Gastroesophageal sphincter (tissue), 4 donors: ENCODE data around the gene DIAPH2. TPM values are rescaled to one million over a fixed set of nuclear protein-coding genes. Genes with fewer than 3 reads are reported as not detected.
A peak's percentile ranks its signal among the peaks of the same experiment; 100 is the strongest.
"Not testable (repeated sequence)": the region's sequence is repeated elsewhere in the genome, so short reads cannot be mapped to it uniquely, and the experiment has no call there.

ENCODE experiments used
- ATAC-seq: fragments of 150-250 bp; one replicate; pipeline ENCODE4 v1.9.1; 2016; ENCODE audit warnings: mild to moderate bottlenecking, moderate library complexity
- H3K27ac ChIP-seq, 4 donors: fragments of 200-600 bp; sonication (generic) in 3 of 4; 1 replicate in 3 of 4; 2 replicates in 1 of 4; pipeline ENCODE4 v1.5.1; 2016 to 2019
- H3K27me3 ChIP-seq: fragments of 200-600 bp; sonication (generic); one replicate; pipeline ENCODE4 v1.5.1; 2019
- H3K36me3 ChIP-seq, 2 donors: fragments of 200-600 bp; sonication (generic); one replicate each; pipeline ENCODE4 v1.5.1; 2019; ENCODE audit warnings: control low read depth in 1 of 2
- H3K4me1 ChIP-seq, 3 donors: fragments of 200-600 bp; sonication (generic); 1 replicate in 2 of 3; 2 replicates in 1 of 3; pipeline ENCODE4 v1.5.1; 2016 to 2019; ENCODE audit warnings: control low read depth in 2 of 3
- H3K4me3 ChIP-seq, 2 donors: fragments of 200-600 bp; sonication (generic); one replicate each; pipeline ENCODE4 v1.5.1; 2019; ENCODE audit warnings: mild to moderate bottlenecking in 1 of 2, moderate library complexity in 1 of 2
- H3K9me3 ChIP-seq, 3 donors: fragments of 200-600 bp; sonication (generic); one replicate each; pipeline ENCODE4 v1.5.1; 2017 to 2019; ENCODE audit warnings: control low read depth in 2 of 3
- CTCF ChIP-seq, 4 experiments: fragments of 200-600 bp in 2 of 4; fragments of 450-650 bp in 2 of 4; sonication (generic) in 1 of 4; IDR thresholded peaks; one replicate each; pipeline ENCODE4 v1.5.1; 2017 to 2019; ENCODE audit warnings: antibody characterized with exemption in 4 of 4, mild to moderate bottlenecking in 2 of 4, moderate library complexity in 2 of 4
- EP300 ChIP-seq: sonication (generic); formaldehyde crosslinking; IDR thresholded peaks from one replicate; pipeline ENCODE4 v1.6.1; 2017; ENCODE audit warnings: antibody characterized with exemption, mild to moderate bottlenecking
- POLR2A ChIP-seq, 2 donors: fragments of 450-650 bp; IDR thresholded peaks; one replicate each; pipeline ENCODE4 v1.6.1; 2017; ENCODE audit warnings: antibody characterized with exemption in 2 of 2, mild to moderate bottlenecking in 2 of 2, moderate library complexity in 1 of 2
- POLR2AphosphoS5 ChIP-seq: sonication (generic); formaldehyde crosslinking; IDR thresholded peaks from one replicate; pipeline ENCODE4 v1.6.1; 2017; ENCODE audit warnings: antibody characterized with exemption
- WGBS, 2 donors: methylation state at CpG; one replicate each; pipeline ENCODE4 v1.1.5; 2018; ENCODE audit warnings: low coverage in 1 of 2; 5-methylcytosine and 5-hydroxymethylcytosine counted together
- total RNA-seq, 4 donors: library from RNA; depleted of rRNA; stranded (reverse); fragments of >200 nt; gene quantifications; one replicate each; pipeline ENCODE4 v1.1.0, GENCODE V29; 2016

Gene DIAPH2
- total RNA-seq, 4 donors from 2014 or later = 46.1 to 93.9 (median 76.5) TPM

GRCh38 chrX:96722781-96723180 is 38.1 kb downstream of the DIAPH2 start:
- no peak for TF ChIP-seq CTCF (IDR thresholded peaks at IDR 0.05)
- no peak for TF ChIP-seq POLR2AphosphoS5
- TF ChIP-seq EP300 = no peak
- TF ChIP-seq POLR2A (IDR thresholded peaks at IDR 0.05) = no peak
- H3K27ac ChIP-seq = no peak overlapping the region
- H3K9me3 ChIP-seq = no peaks in the 10 kb centered on the region
- WGBS, 2 donors = 76 to 85% methylated on average over 2 of the region's 2 CpGs
- no peaks in the 10 kb centered on the region for H3K36me3 ChIP-seq
- H3K4me3 ChIP-seq = no peak overlapping the region
- no peak for ATAC-seq
- H3K4me1 ChIP-seq = peaks cover 0 to 19% (median 0%) of the 10 kb centered on the region in 3 donors
- no peaks in the 10 kb centered on the region for H3K27me3 ChIP-seq

DNA sequence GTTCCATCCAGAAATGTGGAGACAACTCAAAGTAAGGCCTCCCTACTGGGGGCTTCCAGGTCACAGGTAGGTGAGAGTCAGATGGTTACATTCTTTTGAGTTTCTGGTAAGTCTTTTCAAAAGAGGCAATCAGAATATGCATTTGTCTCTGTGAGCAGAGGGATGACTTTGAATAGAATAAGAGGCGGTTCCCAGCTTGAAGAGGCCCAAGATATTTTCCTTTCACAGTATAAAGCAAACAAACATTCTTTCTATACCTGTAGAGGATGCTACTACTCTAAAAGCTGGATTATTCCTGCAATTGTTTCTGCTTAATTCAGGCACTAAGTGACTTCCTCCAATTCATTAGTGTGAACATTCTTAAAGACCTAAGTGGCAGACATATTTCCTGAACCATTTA is 44.4 kb downstream of the DIAPH2 start:
- Histone ChIP-seq H3K36me3 (no peaks in the 10 kb centered on the region), H3K4me3 (no peak overlapping the region), H3K9me3 (no peaks in the 10 kb centered on the region), H3K27me3 (no peaks in the 10 kb centered on the region), H3K4me1 (peaks cover 0 to 24% (median 0%) of the 10 kb centered on the region in 3 donors), H3K27ac (peak overlapping the region in 1 of 4 donors; percentile 71)
- TF ChIP-seq CTCF (IDR thresholded peaks at IDR 0.05) = no peak
- TF ChIP-seq POLR2A (IDR thresholded peaks at IDR 0.05) = no peak
- TF ChIP-seq EP300 = no peak
- TF ChIP-seq POLR2AphosphoS5 = no peak
- no peak for ATAC-seq
- 73% methylated on average over 1 of the region's 1 CpG; no CpG with 5 or more reads in 1 of the 2 donors for WGBS, 2 donors

GRCh38 chrX:96729868-96730643 is 45.4 kb downstream of the DIAPH2 start:
- peak overlapping the region in 3 of 4 donors; percentile 29 to 71 (median 50) for H3K27ac ChIP-seq
- no peaks in the 10 kb centered on the region for H3K36me3 ChIP-seq
- H3K4me1 ChIP-seq = peaks cover 0 to 24% (median 0%) of the 10 kb centered on the region in 3 donors
- H3K4me3 ChIP-seq = no peak overlapping the region
- ATAC-seq = no peak
- TF ChIP-seq EP300 (no peak), CTCF (IDR thresholded peaks at IDR 0.05) (no peak), POLR2A (IDR thresholded peaks at IDR 0.05) (no peak)
- no peaks in the 10 kb centered on the region for H3K27me3 ChIP-seq
- WGBS, 2 donors = 40 to 44% methylated on average over 2 of the region's 2 CpGs
- H3K9me3 ChIP-seq = no peaks in the 10 kb centered on the region

- not testable (repeated sequence) for H3K36me3 ChIP-seq, H3K27me3 ChIP-seq, H3K4me3 ChIP-seq, ATAC-seq, H3K9me3 ChIP-seq
- peaks cover 0 to 17% (median 0%) of the 10 kb centered on the region in 3 donors for H3K4me1 ChIP-seq
- WGBS, 2 donors = 88 to 94% methylated on average over 1 to 3 of the region's 3 CpGs
- peak overlapping the region in 2 of 4 donors; percentile 29 to 71 for H3K27ac ChIP-seq
Measured at GRCh38 chrX:96731000-96731399, 46.4 kb downstream of the DIAPH2 start.

DNA sequence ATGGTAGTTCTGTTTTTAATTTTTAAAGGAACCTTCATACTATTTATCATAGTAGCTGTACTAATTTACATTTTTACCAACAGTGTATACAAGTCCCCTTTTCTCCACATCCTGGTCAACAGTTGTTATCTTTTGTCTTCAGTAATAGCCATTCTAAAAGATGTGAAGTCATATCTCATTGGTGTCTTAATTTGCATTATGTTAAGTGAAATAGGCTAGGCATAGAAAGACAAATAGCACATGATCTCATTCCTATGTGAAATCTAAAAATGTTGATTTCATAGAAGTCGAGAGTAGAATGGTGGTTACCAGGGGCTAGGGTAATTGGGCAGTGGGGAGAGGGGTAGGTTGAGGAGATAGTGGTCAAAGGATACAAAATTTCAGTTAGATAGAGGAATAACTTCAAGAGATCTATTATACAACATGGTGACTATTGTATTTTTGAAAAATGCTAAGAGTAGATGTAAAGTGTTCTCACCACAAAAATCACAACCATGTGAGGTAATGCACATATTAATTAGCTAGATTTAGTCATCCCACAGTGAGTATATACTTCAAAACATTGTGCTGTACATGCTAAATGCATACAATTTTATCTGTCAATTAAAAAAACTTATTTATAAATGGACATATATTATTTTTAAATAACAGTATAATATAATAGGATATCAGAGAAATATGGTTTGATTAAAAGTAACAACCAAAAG is 58.9 kb downstream of the DIAPH2 start:
- ATAC-seq = no peak
- H3K9me3 ChIP-seq = no peaks in the 10 kb centered on the region
- WGBS, 2 donors = 50% methylated on average over 1 of the region's 1 CpG; no CpG with 5 or more reads in 1 of the 2 donors

More for the DNA sequence above, 58.9 kb downstream of the DIAPH2 start:
- Histone ChIP-seq H3K27me3 (no peaks in the 10 kb centered on the region), H3K4me3 (no peak overlapping the region), H3K4me1 (no peaks in the 10 kb centered on the region), H3K36me3 (no peaks in the 10 kb centered on the region), H3K27ac (no peak overlapping the region)
- TF ChIP-seq EP300 = no peak
- TF ChIP-seq CTCF (IDR thresholded peaks at IDR 0.05) = no peak
- TF ChIP-seq POLR2A (IDR thresholded peaks at IDR 0.05) = no peak
- TF ChIP-seq POLR2AphosphoS5 = no peak
